Measurements from ENCODE around the gene SMARCAL1.

SMARCAL1 gene

GRCh38 chr2:216392945-216393840, 19.1 kb upstream of the SMARCAL1 start:
- no peak for DNase-seq

GRCh38 chr2:216394881-216395280, 17.4 kb upstream of the SMARCAL1 start:
- no peak for DNase-seq

GRCh38 chr2:216399621-216400020, 12.7 kb upstream of the SMARCAL1 start:
- DNase-seq, result no peak

GRCh38 chr2:216402751-216403150, 9.5 kb upstream of the SMARCAL1 start:
- no peak for DNase-seq

- DNase-seq, result no peak
Measured at GRCh38 chr2:216404010-216404618, 8.2 kb upstream of the SMARCAL1 start.

- DNase-seq, result no peak
Measured at GRCh38 chr2:216405588-216405987, 6.7 kb upstream of the SMARCAL1 start.

GRCh38 chr2:216406826-216407225, 5.5 kb upstream of the SMARCAL1 start:
- no peak for DNase-seq

- no peak for DNase-seq
Measured at GRCh38 chr2:216408426-216409290, 3.6 kb upstream of the SMARCAL1 start.

- no peak for DNase-seq
Measured at GRCh38 chr2:216410550-216410949, 1.7 kb upstream of the SMARCAL1 start.

- no peak for DNase-seq
Measured at GRCh38 chr2:216413882-216414281, 1.6 kb downstream of the SMARCAL1 start.

GRCh38 chr2:216414772-216415319, 2.6 kb downstream of the SMARCAL1 start:
- DNase-seq, result no peak

GRCh38 chr2:216415541-216415940, 3.3 kb downstream of the SMARCAL1 start:
- DNase-seq, result no peak

- no peak for DNase-seq
Measured at GRCh38 chr2:216416571-216417307, 4.5 kb downstream of the SMARCAL1 start.

GRCh38 chr2:216418981-216419380, 6.7 kb downstream of the SMARCAL1 start:
- no peak for DNase-seq

GRCh38 chr2:216420367-216421101, 8.2 kb downstream of the SMARCAL1 start:
- DNase-seq, result no peak

- DNase-seq, result no peak
Measured at GRCh38 chr2:216423071-216423470, 10.8 kb downstream of the SMARCAL1 start.

GRCh38 chr2:216424274-216424673, 12.0 kb downstream of the SMARCAL1 start:
- no peak for DNase-seq

- no peak for DNase-seq
Measured at GRCh38 chr2:216425008-216425787, 12.9 kb downstream of the SMARCAL1 start.

GRCh38 chr2:216426166-216426777, 14.0 kb downstream of the SMARCAL1 start:
- DNase-seq, result no peak

- DNase-seq, result no peak
Measured at GRCh38 chr2:216426938-216427337, 14.7 kb downstream of the SMARCAL1 start.

Measured in NCI-H1930 (cell line).